ENCODE data around the gene CLDN20.

CLDN20 gene

GRCh38 chr6:155284775-155285174 lies 21.0 kb downstream of the CLDN20 start:
- peak overlapping the region in 1 of 11 experiments; percentile 29; a peak in 1 of 22 replicates for H3K4me2 ChIP-seq
- H3K36me3 ChIP-seq, result peaks cover 56 to 92% (median 68%) of the 10 kb centered on the region in 11 experiments
- H3K9ac ChIP-seq, result no peak overlapping the region

DNA sequence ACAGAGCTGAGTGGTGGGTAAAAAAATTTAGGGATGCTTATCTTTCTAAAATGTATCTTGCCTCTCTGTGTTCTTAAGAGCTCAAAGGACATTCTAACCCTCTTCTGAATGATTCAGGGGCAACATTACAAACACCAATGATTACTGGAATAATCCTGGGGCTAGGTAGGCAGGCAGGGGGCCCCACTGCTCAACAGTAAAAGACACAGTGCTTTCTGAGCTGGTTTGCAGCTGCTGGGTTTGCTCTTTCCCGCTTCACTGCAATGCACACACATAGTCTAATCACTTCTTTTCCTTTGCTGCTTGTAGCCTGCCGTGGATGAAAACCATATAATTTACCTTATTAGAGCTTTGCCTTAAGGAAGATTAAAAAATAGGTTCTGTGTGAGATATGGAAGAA lies 23.9 kb downstream of the CLDN20 start:
- Histone ChIP-seq H3K9me3 (replicated peaks in 1 of 11) (peaks cover 0 to 6% (median 0%) of the 10 kb centered on the region in 11 experiments; a peak in 1 of 22 replicates), H3K4me3 (no peak overlapping the region), H3K4me2 (no peak overlapping the region), H3K27me3 (no peaks in the 10 kb centered on the region), H4K20me1 (0 out of 22 replicates have a peak, but pooled peaks cover 0 to 5% (median 0%) of the 10 kb centered on the region in 11 experiments), H3K27ac (no peak overlapping the region), H3K36me3 (peaks cover 64 to 92% (median 73%) of the 10 kb centered on the region in 11 experiments), H3K4me1 (peaks cover 0 to 8% (median 3%) of the 10 kb centered on the region in 10 experiments; a peak in 9 of 20 replicates), H3K9ac (no peak overlapping the region)
- TF ChIP-seq Cebpa-rat (IDR thresholded peaks at IDR 0.05), result no peak

More at GRCh38 chr6:155284775-155285174, 21.0 kb downstream of the CLDN20 start:
- Histone ChIP-seq H3K4me3 (no peak overlapping the region), H3K9me3 (replicated peaks in 1 of 11) (peaks cover 0 to 2% (median 0%) of the 10 kb centered on the region in 11 experiments; a peak in 1 of 22 replicates), H4K20me1 (no peaks in the 10 kb centered on the region), H3K27me3 (no peaks in the 10 kb centered on the region), H3K27ac (no peak overlapping the region), H3K4me1 (peaks cover 0 to 7% (median 2%) of the 10 kb centered on the region in 10 experiments; a peak in 9 of 20 replicates)
- no peak for TF ChIP-seq Cebpa-rat (IDR thresholded peaks at IDR 0.05)

DNA sequence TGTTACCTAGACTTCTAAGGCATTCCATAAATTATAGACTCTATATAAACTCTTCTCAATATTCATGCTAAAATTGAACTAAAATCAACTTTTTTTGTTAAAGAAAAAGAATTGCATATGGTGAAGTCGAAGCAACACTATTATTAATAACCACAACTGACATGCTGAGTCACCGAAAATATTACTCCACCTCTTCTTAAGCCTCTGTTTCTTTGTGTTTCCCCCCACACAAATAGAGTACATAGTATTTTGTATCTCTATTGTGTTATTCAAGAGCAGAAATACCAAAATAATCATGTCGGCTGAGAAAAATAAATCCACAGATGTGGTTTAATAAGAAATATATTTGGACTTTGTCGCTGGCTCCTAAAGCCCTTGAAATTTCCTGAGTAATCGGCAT lies 26.7 kb downstream of the CLDN20 start:
- no peak overlapping the region for H3K9ac ChIP-seq
- H3K9me3 ChIP-seq (replicated peaks in 1 of 11), result peaks cover 0 to 6% (median 0%) of the 10 kb centered on the region in 11 experiments; a peak in 1 of 22 replicates
- H3K4me1 ChIP-seq, result peaks cover 0 to 6% (median 0%) of the 10 kb centered on the region in 10 experiments; a peak in 3 of 20 replicates
- 0 out of 22 replicates have a peak, but pooled peaks cover 0 to 5% (median 0%) of the 10 kb centered on the region in 11 experiments for H4K20me1 ChIP-seq
- no peak for TF ChIP-seq Cebpa-rat (IDR thresholded peaks at IDR 0.05)
- H3K27me3 ChIP-seq, result no peaks in the 10 kb centered on the region
- H3K36me3 ChIP-seq, result peaks cover 50 to 92% (median 66%) of the 10 kb centered on the region in 11 experiments
- H3K27ac ChIP-seq, result no peak overlapping the region
- H3K4me3 ChIP-seq, result no peak overlapping the region
- no peak overlapping the region for H3K4me2 ChIP-seq

- H3K4me1 ChIP-seq, result peaks cover 0 to 6% (median 0%) of the 10 kb centered on the region in 10 experiments; a peak in 2 of 20 replicates
- no peak overlapping the region for H3K9ac ChIP-seq
These were observed 27.5 kb downstream of the CLDN20 start for GRCh38 chr6:155291291-155291690.

DNA sequence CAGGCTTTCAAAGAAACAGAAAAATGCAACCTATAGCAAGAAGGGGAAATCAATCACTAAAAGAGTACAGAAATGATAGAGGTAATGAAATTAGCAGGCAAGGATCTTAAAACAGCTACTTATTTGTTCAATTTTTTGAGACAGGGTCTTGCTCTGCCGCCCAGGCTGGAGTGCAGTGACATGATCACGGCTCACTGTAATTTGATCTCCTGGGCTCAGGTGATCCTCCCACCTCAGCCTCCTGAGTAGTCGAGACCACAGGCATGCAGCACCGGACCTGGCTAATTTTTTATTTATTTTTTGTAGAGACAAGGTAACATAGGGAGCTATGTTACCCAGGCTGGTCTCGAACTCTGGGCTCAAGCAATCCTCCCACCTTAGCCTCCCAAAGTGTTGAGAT lies 28.9 kb downstream of the CLDN20 start:
- Histone ChIP-seq H4K20me1 (0 out of 22 replicates have a peak, but pooled peaks cover 0 to 5% (median 0%) of the 10 kb centered on the region in 11 experiments), H3K4me3 (no peak overlapping the region), H3K27me3 (no peaks in the 10 kb centered on the region), H3K4me2 (no peak overlapping the region), H3K27ac (no peak overlapping the region), H3K9ac (no peak overlapping the region), H3K4me1 (peaks cover 0 to 6% (median 0%) of the 10 kb centered on the region in 10 experiments; a peak in 2 of 20 replicates), H3K9me3 (replicated peaks in 1 of 11) (peaks cover 0 to 6% (median 0%) of the 10 kb centered on the region in 11 experiments; a peak in 1 of 22 replicates), H3K36me3 (peaks cover 65 to 99% (median 81%) of the 10 kb centered on the region in 11 experiments)
- no peak for TF ChIP-seq Cebpa-rat (IDR thresholded peaks at IDR 0.05)

More at GRCh38 chr6:155291291-155291690, 27.5 kb downstream of the CLDN20 start:
- Histone ChIP-seq H3K27ac (no peak overlapping the region), H3K36me3 (peaks cover 57 to 94% (median 70%) of the 10 kb centered on the region in 11 experiments), H3K9me3 (replicated peaks in 1 of 11) (peaks cover 0 to 6% (median 0%) of the 10 kb centered on the region in 11 experiments; a peak in 1 of 22 replicates), H4K20me1 (0 out of 22 replicates have a peak, but pooled peaks cover 0 to 5% (median 0%) of the 10 kb centered on the region in 11 experiments), H3K4me3 (no peak overlapping the region), H3K27me3 (no peaks in the 10 kb centered on the region), H3K4me2 (no peak overlapping the region)
- TF ChIP-seq Cebpa-rat (IDR thresholded peaks at IDR 0.05), result no peak

- Histone ChIP-seq H3K4me1 (no peaks in the 10 kb centered on the region), H3K27me3 (no peaks in the 10 kb centered on the region), H4K20me1 (no peaks in the 10 kb centered on the region), H3K4me2 (no peak overlapping the region), H3K36me3 (peaks cover 32 to 96% (median 62%) of the 10 kb centered on the region in 11 experiments), H3K4me3 (no peak overlapping the region), H3K27ac (no peak overlapping the region), H3K9me3 (replicated peaks in 1 of 11) (peaks cover 0 to under 1% (median 0%) of the 10 kb centered on the region in 11 experiments; a peak in 2 of 22 replicates), H3K9ac (no peak overlapping the region)
- TF ChIP-seq Cebpa-rat (IDR thresholded peaks at IDR 0.05), result no peak
These were observed 33.9 kb downstream of the CLDN20 start for GRCh38 chr6:155297669-155298068.

DNA sequence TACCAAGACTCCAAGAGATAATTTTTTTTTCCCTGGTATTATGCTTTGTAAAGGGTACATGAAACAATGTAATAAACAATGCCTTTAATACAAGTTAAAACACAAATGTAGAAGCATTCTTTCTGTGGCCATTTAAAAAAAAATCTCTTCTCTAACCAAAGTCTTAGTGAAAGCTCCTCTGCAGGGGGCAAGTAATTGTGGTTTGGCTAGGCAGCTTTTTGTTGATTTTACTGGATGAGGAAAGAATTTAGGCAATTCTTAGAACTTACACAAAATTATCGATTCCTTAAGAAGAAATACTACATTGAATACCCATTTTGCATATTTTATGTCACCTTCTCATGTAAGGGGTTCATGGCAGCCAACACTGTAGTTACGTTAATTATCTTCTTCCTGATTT lies 38.1 kb downstream of the CLDN20 start:
- H3K4me1 ChIP-seq, result no peaks in the 10 kb centered on the region
- no peak overlapping the region for H3K27ac ChIP-seq
- no peaks in the 10 kb centered on the region for H4K20me1 ChIP-seq
- peaks cover 34 to 85% (median 58%) of the 10 kb centered on the region in 11 experiments for H3K36me3 ChIP-seq
- peaks cover 0 to 17% (median 0%) of the 10 kb centered on the region in 11 experiments; a peak in 6 of 22 replicates for H3K9me3 ChIP-seq (replicated peaks in 1 of 11)
- H3K4me3 ChIP-seq, result no peak overlapping the region
- no peaks in the 10 kb centered on the region for H3K27me3 ChIP-seq
- H3K4me2 ChIP-seq, result no peak overlapping the region
- no peak overlapping the region for H3K9ac ChIP-seq
- TF ChIP-seq Cebpa-rat (IDR thresholded peaks at IDR 0.05), result no peak

- H3K4me2 ChIP-seq, result no peak overlapping the region
- no peaks in the 10 kb centered on the region for H3K27me3 ChIP-seq
- H4K20me1 ChIP-seq, result no peaks in the 10 kb centered on the region
- no peak overlapping the region for H3K4me3 ChIP-seq
- H3K9me3 ChIP-seq (replicated peaks in 1 of 11), result peaks cover 0 to 17% (median 0%) of the 10 kb centered on the region in 11 experiments; a peak in 6 of 22 replicates
- no peak overlapping the region for H3K27ac ChIP-seq
- H3K4me1 ChIP-seq, result no peaks in the 10 kb centered on the region
- H3K36me3 ChIP-seq, result peaks cover 37 to 85% (median 62%) of the 10 kb centered on the region in 11 experiments
- no peak overlapping the region for H3K9ac ChIP-seq
- no peak for TF ChIP-seq Cebpa-rat (IDR thresholded peaks at IDR 0.05)
These were observed 39.6 kb downstream of the CLDN20 start for GRCh38 chr6:155303361-155303870.

GRCh38 chr6:155306958-155307357 lies 43.1 kb downstream of the CLDN20 start:
- Histone ChIP-seq H3K27me3 (no peaks in the 10 kb centered on the region), H3K9ac (no peak overlapping the region), H3K27ac (no peak overlapping the region), H3K4me3 (no peak overlapping the region), H3K4me1 (peaks cover 0 to 11% (median 0%) of the 10 kb centered on the region in 10 experiments; a peak in 1 of 20 replicates), H3K36me3 (peaks cover 57 to 85% (median 75%) of the 10 kb centered on the region in 11 experiments), H3K4me2 (no peak overlapping the region), H4K20me1 (no peaks in the 10 kb centered on the region), H3K9me3 (replicated peaks in 1 of 11) (peaks cover 0 to 17% (median 0%) of the 10 kb centered on the region in 11 experiments; a peak in 6 of 22 replicates)
- no peak for TF ChIP-seq Cebpa-rat (IDR thresholded peaks at IDR 0.05)
